IPS-NIHi11 (cell line): Measurements from ENCODE around the gene SKAP1.

Experiments
- DNase-seq: peaks from one replicate; pipeline ENCODE4 v3.0.0; 2012; ENCODE audit warnings: mixed read lengths, low spot score

The SKAP1 gene

DNA sequence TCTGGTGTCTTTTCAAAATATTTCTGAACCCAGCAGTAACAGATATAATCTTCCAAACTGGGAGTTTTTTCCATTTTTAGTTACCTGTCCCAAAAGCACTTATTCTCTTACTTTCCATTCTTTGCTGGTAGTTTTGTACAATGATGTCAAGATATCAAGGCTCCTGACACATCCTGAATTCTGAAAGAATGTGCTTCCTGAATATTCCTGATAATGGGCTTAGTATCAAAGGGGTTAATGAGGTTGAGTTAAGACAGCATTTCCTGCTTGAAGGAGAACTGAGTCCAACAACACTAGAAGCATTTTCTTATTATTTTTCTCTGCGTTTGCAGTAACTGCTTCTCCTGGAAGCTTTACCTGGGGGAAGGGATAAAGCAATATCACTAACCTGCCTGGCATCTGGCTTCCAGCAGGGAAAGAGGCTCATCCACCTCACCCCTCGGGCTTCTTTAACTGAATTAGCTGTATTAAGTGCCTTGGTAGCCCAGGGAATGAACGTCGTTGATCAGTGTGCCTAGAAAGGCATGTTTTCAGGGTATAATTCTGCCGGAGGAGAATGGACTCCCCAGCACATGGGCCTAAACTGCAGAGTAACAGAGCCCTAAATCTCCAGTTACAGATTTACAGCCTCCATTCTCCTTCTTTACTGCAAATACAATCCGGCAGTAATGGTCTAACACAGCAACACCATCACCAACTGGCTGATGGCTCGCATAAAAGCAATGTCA, 188.1 kb downstream of the SKAP1 start:
- no peak for DNase-seq

DNA sequence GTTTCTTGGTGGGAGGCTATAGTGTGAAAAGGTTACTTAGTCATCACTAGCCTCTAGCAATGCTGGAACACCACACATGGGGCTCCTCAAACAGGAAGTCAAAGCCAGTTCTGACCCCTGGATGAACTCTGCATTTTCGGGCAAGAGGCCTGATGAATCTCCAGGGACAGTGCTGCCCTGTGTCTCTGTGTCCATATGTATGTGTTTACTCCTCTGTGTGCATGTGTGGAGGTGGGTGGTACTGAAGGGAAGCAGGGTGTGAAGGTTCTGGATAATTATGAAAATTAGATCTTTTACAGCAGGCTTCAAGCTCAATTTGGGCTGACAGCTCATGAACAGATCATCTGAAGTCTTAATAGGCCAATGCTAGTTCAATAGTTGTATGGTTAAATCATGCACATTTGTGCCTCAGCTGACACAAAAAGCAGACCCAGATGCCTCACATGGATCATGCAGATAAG, 188.9 kb downstream of the SKAP1 start:
- peak; percentile 22 for DNase-seq

DNA sequence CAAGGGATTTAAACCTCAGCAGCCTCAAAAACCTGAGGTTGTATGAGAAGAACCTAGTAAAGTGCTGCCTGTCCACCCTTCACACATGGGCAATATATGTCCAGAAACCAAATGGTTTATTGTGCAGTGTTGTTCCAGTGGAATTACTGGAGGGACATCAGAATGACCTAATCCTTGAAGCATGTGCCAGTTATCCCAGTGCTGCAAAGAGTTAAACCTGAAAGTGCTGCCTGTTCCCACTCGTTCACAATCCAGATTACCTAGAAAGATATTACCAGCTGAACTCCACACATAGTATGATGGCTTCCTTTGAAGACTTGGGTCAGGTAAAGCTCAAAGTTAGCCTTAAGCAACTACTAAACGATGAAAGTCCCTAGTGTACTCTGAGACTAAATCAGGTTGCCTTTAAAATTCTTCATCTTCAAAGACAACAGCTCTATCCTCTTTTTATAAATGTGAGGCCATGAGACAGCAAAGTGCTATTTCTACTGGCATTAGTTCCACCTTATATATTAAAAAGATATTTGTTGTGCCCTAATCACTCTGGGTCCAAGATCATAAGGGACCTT, 189.4 kb downstream of the SKAP1 start:
- no peak for DNase-seq

- no peak for DNase-seq
Measured at GRCh38 chr17:48240122-48240521, 189.9 kb downstream of the SKAP1 start.

- DNase-seq, result no peak
Measured at GRCh38 chr17:48239603-48239995, 190.4 kb downstream of the SKAP1 start.

DNA sequence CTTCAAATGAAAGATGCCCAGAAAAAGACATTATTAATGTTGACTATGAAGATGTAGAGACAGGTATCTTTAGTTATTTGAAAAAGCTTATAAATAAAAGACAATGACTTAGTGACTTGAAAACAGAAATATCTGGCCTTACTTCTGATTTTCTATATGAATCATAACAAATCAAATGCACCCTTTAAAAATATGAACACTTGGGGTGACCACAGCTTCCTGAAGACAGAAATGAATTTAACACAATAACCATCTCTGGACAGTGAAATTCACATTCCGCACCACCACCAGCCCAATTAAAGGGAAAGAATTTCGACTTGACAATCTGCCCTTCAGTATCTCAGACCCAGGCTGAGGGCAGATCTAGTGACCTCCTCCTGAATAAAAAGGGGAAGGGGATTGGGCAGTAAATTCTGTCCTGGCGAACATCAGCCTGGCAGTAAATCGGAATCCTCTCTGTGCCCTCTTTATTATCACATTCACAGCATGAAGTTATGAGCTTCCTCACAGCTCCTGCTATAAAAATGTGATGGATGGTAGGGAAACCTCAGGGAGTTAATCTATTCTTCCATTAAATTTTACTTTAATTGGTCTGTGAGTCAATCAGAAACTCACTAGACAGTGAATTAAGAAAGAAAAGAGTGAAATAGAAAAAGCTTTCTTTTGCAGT, 190.9 kb downstream of the SKAP1 start:
- DNase-seq, result no peak

- DNase-seq, result no peak
Measured at GRCh38 chr17:48237456-48237855, 192.6 kb downstream of the SKAP1 start.

DNA sequence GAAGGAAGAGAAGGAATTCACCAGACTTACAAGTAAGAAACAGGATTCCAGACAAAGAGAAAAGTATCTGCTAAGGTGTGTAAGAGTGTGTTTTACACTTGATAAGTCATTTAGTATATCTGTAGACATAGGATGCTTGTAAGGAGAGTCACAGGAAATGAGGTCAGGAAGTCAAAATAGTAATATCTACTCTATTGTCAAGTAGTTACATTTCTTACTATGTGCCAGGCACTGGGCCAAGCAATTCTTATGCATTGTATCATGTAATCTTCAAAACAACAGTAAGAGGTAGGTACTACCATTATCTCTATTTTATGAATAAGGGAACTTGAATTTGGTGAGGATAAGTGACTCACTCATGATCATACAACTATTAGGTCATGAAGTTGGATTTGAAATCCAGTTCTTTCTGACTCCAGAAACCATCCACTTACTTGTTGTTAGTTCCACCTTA, 193.3 kb downstream of the SKAP1 start:
- DNase-seq, result no peak

- DNase-seq, result no peak
Measured at GRCh38 chr17:48234922-48235321, 195.1 kb downstream of the SKAP1 start.

DNA sequence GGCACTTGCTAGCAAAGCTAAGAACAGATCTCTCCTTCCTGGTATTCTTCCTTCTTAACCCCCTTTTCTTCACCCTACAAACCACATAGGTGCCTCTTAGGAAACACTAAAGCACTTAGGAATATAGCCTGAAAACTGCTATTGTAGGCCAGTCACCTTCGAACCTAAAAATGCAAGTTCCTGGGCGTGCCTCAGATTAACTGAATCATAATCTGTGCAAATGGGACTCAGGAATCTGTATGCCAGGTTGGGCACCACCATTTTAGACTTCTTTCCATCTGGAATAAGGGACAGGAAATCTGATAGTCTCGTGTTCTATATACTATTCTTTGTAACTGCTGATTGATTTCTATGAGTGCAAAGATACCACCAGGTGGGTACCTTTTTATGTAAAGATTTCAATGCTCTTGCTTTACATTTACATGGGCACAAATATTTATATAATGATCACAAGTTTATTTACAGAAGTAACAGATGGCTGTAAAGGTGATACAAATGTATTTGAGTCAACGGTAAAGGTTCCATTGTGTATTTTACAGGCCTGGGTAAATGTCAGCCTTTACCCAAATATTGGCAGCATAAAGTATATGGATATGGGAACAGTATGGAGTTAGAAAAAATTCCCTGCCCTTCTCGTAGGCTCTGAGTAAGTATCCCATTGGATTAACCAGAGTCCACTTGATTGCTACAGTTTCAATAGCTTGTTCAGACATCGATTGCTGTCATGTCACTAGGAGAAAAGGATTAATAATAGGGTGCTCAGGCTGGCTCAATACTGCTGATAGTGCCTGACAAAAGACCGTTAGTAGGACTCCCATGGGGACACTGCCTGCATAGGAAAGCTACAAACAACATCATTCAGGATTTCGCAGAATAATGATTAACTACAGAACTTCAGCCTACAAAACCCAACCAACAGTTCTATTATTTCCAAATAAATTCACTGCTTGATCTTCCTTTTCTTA, 197.7 kb downstream of the SKAP1 start:
- DNase-seq, result no peak

DNA sequence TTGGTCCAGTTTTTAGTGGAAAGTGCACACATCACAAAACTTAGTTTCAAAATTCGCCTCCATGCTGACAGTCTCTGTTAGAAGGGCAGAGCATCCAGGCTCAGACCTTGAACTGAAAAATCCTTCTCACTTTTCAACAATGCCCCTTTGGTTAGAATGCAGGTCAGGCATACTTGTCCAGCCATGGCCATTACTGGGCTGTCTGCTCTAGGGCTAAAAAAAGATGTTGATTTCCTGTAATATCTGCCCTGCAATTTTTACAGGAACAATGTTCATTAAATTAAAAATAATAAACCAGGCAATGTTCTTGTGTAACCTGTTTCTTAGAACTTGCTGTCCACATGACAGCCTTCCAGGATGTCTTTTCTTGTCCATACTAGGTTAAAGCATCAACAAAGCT, 200.1 kb downstream of the SKAP1 start:
- DNase-seq, result no peak

GRCh38 chr17:48228720-48229119, 201.3 kb downstream of the SKAP1 start:
- DNase-seq, result peak; percentile 63

GRCh38 chr17:48225725-48226567, 204.1 kb downstream of the SKAP1 start:
- DNase-seq, result no peak

- no peak for DNase-seq
Measured at GRCh38 chr17:48223945-48224344, 206.1 kb downstream of the SKAP1 start.

- DNase-seq, result peak; percentile 28
Measured at GRCh38 chr17:48219617-48220016, 210.4 kb downstream of the SKAP1 start.

- peak; percentile 57 for DNase-seq
Measured at GRCh38 chr17:48215583-48216139, 214.4 kb downstream of the SKAP1 start.

DNA sequence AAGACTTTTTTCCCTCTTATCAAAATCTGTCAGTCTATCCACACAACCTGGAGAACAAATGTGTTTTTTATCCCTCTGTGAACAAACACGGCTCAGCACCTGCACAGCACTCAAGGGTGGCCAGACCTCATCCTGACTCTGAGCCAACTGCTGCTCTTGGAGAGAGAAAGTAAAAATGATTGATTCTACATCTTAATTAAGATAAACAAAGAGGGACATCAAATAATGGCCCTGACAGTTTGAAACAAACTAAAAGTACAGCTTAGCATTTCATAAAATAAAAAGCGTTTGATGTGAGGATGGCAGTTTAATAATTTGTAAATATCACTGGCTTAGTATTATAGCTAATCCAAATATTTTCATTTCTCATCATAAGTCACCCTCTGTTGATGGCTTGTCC, 216.2 kb downstream of the SKAP1 start:
- no peak for DNase-seq

- no peak for DNase-seq
Measured at GRCh38 chr17:48211787-48212186, 218.2 kb downstream of the SKAP1 start.

DNA sequence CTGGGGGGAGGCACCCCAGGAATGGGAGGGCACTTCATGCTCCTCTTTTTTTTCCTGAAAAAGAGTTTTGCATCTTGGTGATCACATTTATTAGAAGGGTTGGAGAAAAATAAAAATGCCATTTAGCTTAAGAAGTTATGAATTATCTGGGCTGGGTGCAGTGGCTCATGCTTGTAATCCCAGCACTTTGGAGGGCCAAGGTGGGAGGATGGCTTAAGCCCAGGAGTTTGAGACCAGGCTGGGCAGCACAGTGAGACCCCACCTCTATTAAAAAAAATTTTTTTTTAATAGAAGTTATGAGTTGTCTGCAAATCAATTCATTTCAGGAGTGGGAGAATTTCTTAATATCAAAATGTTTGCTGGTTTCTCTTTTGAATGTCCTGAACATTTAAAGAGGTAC, 219.0 kb downstream of the SKAP1 start:
- no peak for DNase-seq

DNA sequence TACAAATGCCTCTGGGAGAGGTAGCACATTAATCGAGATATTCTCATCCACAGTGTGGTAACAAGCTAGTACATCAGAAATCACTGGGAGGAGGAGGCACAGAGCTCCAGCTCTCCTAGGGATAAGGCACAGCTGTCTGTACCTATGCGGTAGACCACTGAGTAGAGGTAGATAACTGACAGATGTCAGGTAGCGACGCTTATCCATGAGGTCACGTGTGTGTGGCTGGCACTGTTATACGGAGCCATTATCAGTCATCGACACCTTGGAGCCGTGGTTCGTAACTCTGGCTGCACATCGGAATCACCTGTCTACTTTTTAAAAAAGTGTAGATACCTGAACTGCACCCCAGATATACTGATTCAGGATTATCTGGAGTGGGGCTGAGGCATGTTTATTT, 220.0 kb downstream of the SKAP1 start:
- DNase-seq, result no peak
